ENCODE measurements around the gene SORCS2. TPM values are rescaled to one million over a fixed set of nuclear protein-coding genes. Genes with fewer than 3 reads are reported as not detected.

Gene SORCS2
- polyA plus RNA-seq, 3 donors, result 0.46 to 0.55 TPM; not detected in 1

- H3K27ac Mint-ChIP-seq, result no peak overlapping the region
- H3K79me2 ChIP-seq (ENCODE audit: insufficient read depth, low read length), result no peaks in the 10 kb centered on the region
- H3K36me3 Mint-ChIP-seq, result no peaks in the 10 kb centered on the region
- H3K4me2 ChIP-seq (replicated peaks; ENCODE audit: extremely low read depth, low read length, poor library complexity, severe bottlenecking), result no peak overlapping the region
- H3K36me3 ChIP-seq (replicated peaks in 1 of 2; ENCODE audit: control insufficient read depth in 1 of 2, insufficient read depth in 2 of 2, low read length in 2 of 2), result no peaks in the 10 kb centered on the region
- 100% methylated on average over 1 of the region's 5 CpGs for WGBS (ENCODE audit: insufficient coverage)
- H3K4me1 Mint-ChIP-seq, result no peaks in the 10 kb centered on the region
- H3K27ac ChIP-seq (ENCODE audit: low read depth in 1 of 2, low read length in 2 of 2), result no peak overlapping the region
- H3K27me3 Mint-ChIP-seq (ENCODE audit: low read depth in 3 of 3), result peaks cover 8 to 17% (median 11%) of the 10 kb centered on the region in 3 donors
- H3K4me1 ChIP-seq (ENCODE audit: control insufficient read depth in 1 of 2, insufficient read depth in 2 of 2, low read length in 2 of 2), result no peaks in the 10 kb centered on the region
- H3K9ac ChIP-seq (ENCODE audit: insufficient read depth, low read length, poor library complexity, severe bottlenecking), result no peak overlapping the region
- intact Hi-C loops (cut with micrococcal nuclease), result no loop called here
- TF ChIP-seq CTCF (IDR thresholded peaks at IDR 0.05), result no peak
- peaks cover 0 to 8% of the 10 kb centered on the region in 2 donors for H3K9me3 ChIP-seq (replicated peaks in 1 of 2; ENCODE audit: control insufficient read depth in 1 of 2, insufficient read depth in 1 of 2, low read length in 2 of 2)
- no peak overlapping the region for H2AFZ ChIP-seq (ENCODE audit: insufficient read depth, low read depth, low read length, poor library complexity, severe bottlenecking)
- peaks cover 0 to 7% (median 6%) of the 10 kb centered on the region in 7 donors for H3K9me3 Mint-ChIP-seq
- no peaks in the 10 kb centered on the region for H3K27me3 ChIP-seq (ENCODE audit: control insufficient read depth in 2 of 2, insufficient read depth in 2 of 2, low read length in 2 of 2)
- H3K4me3 ChIP-seq (replicated peaks in 1 of 3; ENCODE audit: low read depth in 2 of 3, low read length in 3 of 3), result no peak overlapping the region
- H3K4me3 Mint-ChIP-seq, result peak overlapping the region in 1 of 2 donors; percentile 16
- DNase-seq, result no peak
- no peaks in the 10 kb centered on the region for H4K20me1 ChIP-seq (ENCODE audit: insufficient read depth, low read length)
These were observed 543.1 kb downstream of the SORCS2 start for GRCh38 chr4:7735395-7735794.

GRCh38 chr4:7735961-7736360 lies 543.6 kb downstream of the SORCS2 start:
- no peaks in the 10 kb centered on the region for H4K20me1 ChIP-seq (ENCODE audit: insufficient read depth, low read length)
- intact Hi-C loops (cut with micrococcal nuclease), result no loop called here
- no peak overlapping the region for H3K27ac ChIP-seq (ENCODE audit: low read depth in 1 of 2, low read length in 2 of 2)
- no peaks in the 10 kb centered on the region for H3K27me3 ChIP-seq (ENCODE audit: control insufficient read depth in 2 of 2, insufficient read depth in 2 of 2, low read length in 2 of 2)
- WGBS (ENCODE audit: insufficient coverage), result 81% methylated on average over 8 of the region's 8 CpGs
- no peak overlapping the region for H2AFZ ChIP-seq (ENCODE audit: insufficient read depth, low read depth, low read length, poor library complexity, severe bottlenecking)
- peaks cover 0 to 8% of the 10 kb centered on the region in 2 donors for H3K9me3 ChIP-seq (replicated peaks in 1 of 2; ENCODE audit: control insufficient read depth in 1 of 2, insufficient read depth in 1 of 2, low read length in 2 of 2)
- no peaks in the 10 kb centered on the region for H3K36me3 ChIP-seq (replicated peaks in 1 of 2; ENCODE audit: control insufficient read depth in 1 of 2, insufficient read depth in 2 of 2, low read length in 2 of 2)
- Mint-ChIP-seq H3K27ac (no peak overlapping the region), H3K36me3 (no peaks in the 10 kb centered on the region), H3K4me3 (no peak overlapping the region), H3K4me1 (no peaks in the 10 kb centered on the region), H3K9me3 (peaks cover 0 to 7% (median 6%) of the 10 kb centered on the region in 7 donors), H3K27me3 (ENCODE audit: low read depth in 3 of 3) (peaks cover 8 to 15% (median 9%) of the 10 kb centered on the region in 3 donors)
- H3K4me1 ChIP-seq (ENCODE audit: control insufficient read depth in 1 of 2, insufficient read depth in 2 of 2, low read length in 2 of 2), result no peaks in the 10 kb centered on the region
- no peaks in the 10 kb centered on the region for H3K79me2 ChIP-seq (ENCODE audit: insufficient read depth, low read length)
- no peak for TF ChIP-seq CTCF (IDR thresholded peaks at IDR 0.05)
- no peak overlapping the region for H3K9ac ChIP-seq (ENCODE audit: insufficient read depth, low read length, poor library complexity, severe bottlenecking)
- H3K4me2 ChIP-seq (replicated peaks; ENCODE audit: extremely low read depth, low read length, poor library complexity, severe bottlenecking), result no peak overlapping the region
- DNase-seq, result no peak
- H3K4me3 ChIP-seq (replicated peaks in 1 of 3; ENCODE audit: low read depth in 2 of 3, low read length in 3 of 3), result no peak overlapping the region

Measured in CD14-positive monocyte (primary cell).